Kasumi-1 (cell line): ENCODE results near the gene ZNF319.

Experiments
- DNase-seq, 2 experiments: peaks; one replicate each; lab custom pipeline; 2025; lab: John Stamatoyannopoulos, UW

The ZNF319 gene

GRCh38 chr16:57956270-57956808 is 44.1 kb downstream of the ZNF319 start:
- DNase-seq: no peak

GRCh38 chr16:57955572-57956188 is 44.8 kb downstream of the ZNF319 start:
- no peak for DNase-seq

GRCh38 chr16:57953857-57954256 is 46.6 kb downstream of the ZNF319 start:
- no peak for DNase-seq

GRCh38 chr16:57952909-57953308 is 47.6 kb downstream of the ZNF319 start:
- DNase-seq: no peak

GRCh38 chr16:57951204-57951960 is 49.1 kb downstream of the ZNF319 start:
- no peak for DNase-seq

- no peak for DNase-seq
Measured at GRCh38 chr16:57950382-57950781, 50.1 kb downstream of the ZNF319 start.

- DNase-seq: no peak
Measured at GRCh38 chr16:57949595-57950238, 50.8 kb downstream of the ZNF319 start.

- DNase-seq: no peak
Measured at GRCh38 chr16:57949013-57949412, 51.5 kb downstream of the ZNF319 start.

GRCh38 chr16:57948027-57948426 is 52.4 kb downstream of the ZNF319 start:
- no peak for DNase-seq

- no peak for DNase-seq
Measured at GRCh38 chr16:57947261-57947660, 53.2 kb downstream of the ZNF319 start.

- DNase-seq: no peak
Measured at GRCh38 chr16:57946181-57946801, 54.2 kb downstream of the ZNF319 start.

GRCh38 chr16:57945740-57946138 is 54.7 kb downstream of the ZNF319 start:
- DNase-seq: no peak

GRCh38 chr16:57944970-57945739 is 55.3 kb downstream of the ZNF319 start:
- no peak for DNase-seq
